ENCODE measurements around the gene NCK2. TPM values are rescaled to one million over a fixed set of nuclear protein-coding genes. Genes with fewer than 3 reads are reported as not detected.

NCK2 gene
- total and polyA plus RNA-seq, 10 of the 15 experiments (the other 5 are each of a cell fraction or from before 2014, with no cell fraction given), result 1.2 to 30.9 (median 14.1) TPM

DNA sequence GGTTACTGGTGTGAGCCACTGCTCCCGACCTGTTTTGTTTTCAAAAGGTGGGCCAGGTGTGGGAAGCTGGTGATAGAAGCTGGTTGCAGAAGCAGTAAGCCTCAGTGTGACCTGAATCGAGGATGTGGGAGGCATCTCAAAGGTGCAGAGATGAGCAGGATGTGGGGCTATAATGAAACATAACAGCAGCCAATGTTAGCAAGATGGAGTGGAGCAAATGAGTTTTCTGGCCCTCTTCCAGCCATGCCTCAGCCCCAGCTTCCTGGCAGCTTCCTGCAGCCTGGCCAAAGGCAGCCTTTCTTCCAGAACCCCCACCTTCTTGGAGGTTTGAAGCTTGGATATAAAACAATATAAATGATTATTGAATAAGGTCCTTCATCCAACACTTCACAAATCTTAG is 184.8 kb downstream of the NCK2 start (continued):
- no peak for TF ChIP-seq RELA (IDR thresholded peaks at IDR 0.05; ENCODE audit: borderline replicate concordance, partially characterized antibody)
- no peak for TF ChIP-seq CREB1 (IDR thresholded peaks at IDR 0.05; ENCODE audit: low read depth)

DNA sequence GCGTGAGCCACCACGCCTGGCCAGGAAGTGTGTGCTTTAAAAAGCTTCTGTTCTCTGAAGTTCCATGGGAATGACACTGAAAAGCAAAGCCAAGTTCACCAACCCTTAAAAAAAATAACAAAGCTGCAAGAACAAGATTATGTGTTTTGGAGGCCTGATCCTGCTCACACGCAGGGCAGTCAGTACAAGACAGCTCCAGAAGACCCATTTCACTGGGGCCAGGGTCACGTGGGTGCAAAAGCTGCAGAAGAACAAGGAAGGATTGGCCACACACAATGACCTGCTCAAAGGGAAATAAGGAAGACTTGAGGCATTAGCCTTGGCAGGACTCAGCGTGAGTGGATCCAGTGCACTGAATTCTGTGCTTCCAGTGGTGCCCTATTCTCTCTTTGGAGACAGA is 187.9 kb downstream of the NCK2 start:
- in situ Hi-C loops (cut with MboI) (no loop called here), intact Hi-C loops (cut with micrococcal nuclease; ENCODE audit: unreplicated experiment) (no loop called here)
- WGBS (ENCODE audit: insufficient coverage, insufficient replicate concordance, low lambda C conversion rate, missing lambda C conversion rate), result 37% methylated on average over 5 of the region's 5 CpGs
- no peak overlapping the region for H3K4me3 ChIP-seq
- no peak overlapping the region for H3K4me2 ChIP-seq (ENCODE audit: control insufficient read depth, insufficient read depth)
- no peak for FAIRE-seq
- DNase-seq (ENCODE audit: low read depth, low spot score), result no peak
- no peaks in the 10 kb centered on the region for H3K27me3 ChIP-seq (replicated peaks in 1 of 2; ENCODE audit: control insufficient read depth in 2 of 2, insufficient read depth in 2 of 2, low read length in 1 of 2)
- RAD21 ChIA-PET (ENCODE audit: unreplicated experiment), result no interaction called here
- CTCF ChIA-PET, result no interaction called here
- ATAC-seq, result no peak
- no peaks in the 10 kb centered on the region; the same call in 2 of the 3 replicates for H3K9me3 ChIP-seq (replicated peaks; ENCODE audit: control insufficient read depth, insufficient read depth, low read length)
- TF ChIP-seq TCF12 (IDR thresholded peaks at IDR 0.05; ENCODE audit: low read depth, low read length) (no peak), FOXM1 (IDR thresholded peaks at IDR 0.05; ENCODE audit: low read depth, low read length) (no peak), ZNF687 (IDR thresholded peaks at IDR 0.05) (no peak), NFIC (IDR thresholded peaks at IDR 0.05; ENCODE audit: low read depth, low read length) (no peak), CBFB (IDR thresholded peaks at IDR 0.05; ENCODE audit: low read depth) (no peak), CHD4 (IDR thresholded peaks at IDR 0.05) (no peak), RFX5 (IDR thresholded peaks at IDR 0.05; ENCODE audit: low read depth, low read length) (no peak), SMAD1 (IDR thresholded peaks at IDR 0.05; ENCODE audit: low read depth, partially characterized antibody) (no peak)
- TF ChIP-seq, protein P1, sequence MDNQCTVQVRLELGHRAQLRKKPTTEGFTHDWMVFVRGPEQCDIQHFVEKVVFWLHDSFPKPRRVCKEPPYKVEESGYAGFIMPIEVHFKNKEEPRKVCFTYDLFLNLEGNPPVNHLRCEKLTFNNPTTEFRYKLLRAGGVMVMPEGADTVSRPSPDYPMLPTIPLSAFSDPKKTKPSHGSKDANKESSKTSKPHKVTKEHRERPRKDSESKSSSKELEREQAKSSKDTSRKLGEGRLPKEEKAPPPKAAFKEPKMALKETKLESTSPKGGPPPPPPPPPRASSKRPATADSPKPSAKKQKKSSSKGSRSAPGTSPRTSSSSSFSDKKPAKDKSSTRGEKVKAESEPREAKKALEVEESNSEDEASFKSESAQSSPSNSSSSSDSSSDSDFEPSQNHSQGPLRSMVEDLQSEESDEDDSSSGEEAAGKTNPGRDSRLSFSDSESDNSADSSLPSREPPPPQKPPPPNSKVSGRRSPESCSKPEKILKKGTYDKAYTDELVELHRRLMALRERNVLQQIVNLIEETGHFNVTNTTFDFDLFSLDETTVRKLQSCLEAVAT (IDR thresholded peaks at IDR 0.05), result no peak
- TF ChIP-seq, protein P2, sequence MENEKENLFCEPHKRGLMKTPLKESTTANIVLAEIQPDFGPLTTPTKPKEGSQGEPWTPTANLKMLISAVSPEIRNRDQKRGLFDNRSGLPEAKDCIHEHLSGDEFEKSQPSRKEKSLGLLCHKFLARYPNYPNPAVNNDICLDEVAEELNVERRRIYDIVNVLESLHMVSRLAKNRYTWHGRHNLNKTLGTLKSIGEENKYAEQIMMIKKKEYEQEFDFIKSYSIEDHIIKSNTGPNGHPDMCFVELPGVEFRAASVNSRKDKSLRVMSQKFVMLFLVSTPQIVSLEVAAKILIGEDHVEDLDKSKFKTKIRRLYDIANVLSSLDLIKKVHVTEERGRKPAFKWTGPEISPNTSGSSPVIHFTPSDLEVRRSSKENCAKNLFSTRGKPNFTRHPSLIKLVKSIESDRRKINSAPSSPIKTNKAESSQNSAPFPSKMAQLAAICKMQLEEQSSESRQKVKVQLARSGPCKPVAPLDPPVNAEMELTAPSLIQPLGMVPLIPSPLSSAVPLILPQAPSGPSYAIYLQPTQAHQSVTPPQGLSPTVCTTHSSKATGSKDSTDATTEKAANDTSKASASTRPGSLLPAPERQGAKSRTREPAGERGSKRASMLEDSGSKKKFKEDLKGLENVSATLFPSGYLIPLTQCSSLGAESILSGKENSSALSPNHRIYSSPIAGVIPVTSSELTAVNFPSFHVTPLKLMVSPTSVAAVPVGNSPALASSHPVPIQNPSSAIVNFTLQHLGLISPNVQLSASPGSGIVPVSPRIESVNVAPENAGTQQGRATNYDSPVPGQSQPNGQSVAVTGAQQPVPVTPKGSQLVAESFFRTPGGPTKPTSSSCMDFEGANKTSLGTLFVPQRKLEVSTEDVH (IDR thresholded peaks at IDR 0.05; ENCODE audit: low read depth, partially characterized antibody), result no peak
- no peak overlapping the region for H3K9ac ChIP-seq (ENCODE audit: control insufficient read depth, insufficient read depth, low read length)
- no peak overlapping the region for H2AFZ ChIP-seq (ENCODE audit: control insufficient read depth, low read depth, low read length)
- H3K4me1 ChIP-seq (ENCODE audit: control insufficient read depth, insufficient read depth, low read length), result no peaks in the 10 kb centered on the region
- H3K27ac ChIP-seq (ENCODE audit: control insufficient read depth, insufficient read depth), result no peak overlapping the region
- SMC1A ChIA-PET (ENCODE audit: uncharacterized antibody, unreplicated experiment), result no interaction called here
- no peaks in the 10 kb centered on the region for H3K36me3 ChIP-seq (ENCODE audit: control insufficient read depth in 2 of 2, insufficient read depth in 2 of 2, low read length in 1 of 2)
- BruUV-seq (replicated peaks), result no TSS peak
- POLR2A ChIA-PET, result no interaction called here
- H3K79me2 ChIP-seq (ENCODE audit: control insufficient read depth, insufficient read depth, low read length), result no peaks in the 10 kb centered on the region
- no peaks in the 10 kb centered on the region for H4K20me1 ChIP-seq (ENCODE audit: control insufficient read depth, insufficient read depth)

All from GM12878 (cell line).